OCI-LY7 (cell line): Measurements from ENCODE around the gene DNAH14. TPM values are rescaled to one million over a fixed set of nuclear protein-coding genes. Genes with fewer than 3 reads are reported as not detected.
"Not testable (repeated sequence)": the region's sequence is repeated elsewhere in the genome, so short reads cannot be mapped to it uniquely, and the experiment has no call there.

Experiments used
- BruUV-seq: library from RNA; stranded (reverse); fragments of 400-500 nt; replicated peaks from 2 replicates; lab custom pipeline; 2021; lab: Mats Ljungman, UMichigan
- CTCF ChIA-PET: fragments of 300-600 bp; sonication (Branson Sonifier 250); formaldehyde crosslinking; loops from one replicate; lab custom pipeline; 2022; ENCODE audit warnings: antibody characterized with exemption; ENCODE audit not compliant: unreplicated experiment; lab: Charles Lee
- POLR2A ChIA-PET: fragments of 300-600 bp; sonication (Branson Sonifier 250); formaldehyde crosslinking; loops from one replicate; lab custom pipeline; 2022; ENCODE audit warnings: antibody characterized with exemption; lab: Charles Lee
- DNase-seq: peaks from one replicate; pipeline ENCODE4 v3.0.0-alpha.2; 2015; ENCODE audit warnings: low spot score
- H2AFZ ChIP-seq: fragments of 200-600 bp; sonication (generic), shearing (Covaris generic); 2 replicates; pipeline ENCODE4 v1.6.1; 2014; ENCODE audit warnings: mild to moderate bottlenecking, antibody characterized with exemption, low read length, moderate library complexity
- H3K27ac ChIP-seq: fragments of 200-600 bp; sonication (generic); 2 replicates; pipeline ENCODE4 v1.5.1; 2014; ENCODE audit warnings: mixed run types, low read depth, mild to moderate bottlenecking, moderate library complexity, low read length, inconsistent platforms; ENCODE audit not compliant: poor library complexity, severe bottlenecking
- H3K36me3 ChIP-seq: fragments of 200-600 bp; sonication (generic); 2 replicates; pipeline ENCODE4 v1.6.1; 2014; ENCODE audit warnings: mild to moderate bottlenecking, antibody characterized with exemption, low read length, moderate library complexity, mixed read lengths; ENCODE audit not compliant: insufficient read depth
- H3K4me1 ChIP-seq: fragments of 200-600 bp; sonication (generic); 2 replicates; pipeline ENCODE4 v1.5.1; 2014; ENCODE audit warnings: mild to moderate bottlenecking, low read length; ENCODE audit not compliant: insufficient read depth, poor library complexity, severe bottlenecking
- H3K4me2 ChIP-seq: fragments of 200-600 bp; sonication (generic); 2 replicates; pipeline ENCODE4 v1.6.1; 2014; ENCODE audit warnings: mild to moderate bottlenecking, low read length
- H3K4me3 ChIP-seq: fragments of 200-600 bp; sonication (generic); 2 replicates; pipeline ENCODE4 v1.5.1; 2014; ENCODE audit warnings: mild to moderate bottlenecking, low read depth, low read length; ENCODE audit not compliant: poor library complexity, severe bottlenecking
- H3K79me2 ChIP-seq: fragments of 200-600 bp; sonication (generic); 2 replicates; pipeline ENCODE4 v1.6.1; 2016; ENCODE audit warnings: low read depth, mild to moderate bottlenecking, low read length, moderate library complexity, mixed read lengths; ENCODE audit not compliant: insufficient read depth
- H3K9me2 ChIP-seq: fragments of 200-600 bp; sonication (generic); 2 replicates; pipeline ENCODE4 v1.6.1; 2016; ENCODE audit warnings: mild to moderate bottlenecking, low read length, mixed read lengths; ENCODE audit not compliant: insufficient read depth
- H3K9me3 ChIP-seq: fragments of 200-600 bp; sonication (generic); 2 replicates; pipeline ENCODE4 v1.6.1; 2014; ENCODE audit warnings: mild to moderate bottlenecking, mixed run types, low read length, mixed read lengths
- H4K20me1 ChIP-seq: fragments of 200-600 bp; sonication (generic); 2 replicates; pipeline ENCODE4 v1.6.1; 2014; ENCODE audit warnings: mild to moderate bottlenecking, antibody characterized with exemption, low read length, moderate library complexity, mixed read lengths; ENCODE audit not compliant: insufficient read depth
- CTCF ChIP-seq: fragments of 200-600 bp; sonication (generic); conservative IDR thresholded peaks from 2 replicates; pipeline ENCODE4 v1.5.1; 2014; ENCODE audit warnings: mild to moderate bottlenecking, antibody characterized with exemption, low read length, moderate library complexity, mixed read lengths
- EZH2phosphoT487 ChIP-seq: fragments of 200-600 bp; sonication (generic); IDR thresholded peaks from 2 replicates; pipeline ENCODE4 v1.6.1; 2018; ENCODE audit warnings: low read depth, borderline replicate concordance, mild to moderate bottlenecking, mixed run types, antibody characterized with exemption, low read length, moderate library complexity, mixed read lengths
- intact Hi-C: fragments of 100-400 bp; cut with micrococcal nuclease; formaldehyde crosslinking; loops from one replicate; pipeline ENCODE4 v1.10.0; 2022; ENCODE audit not compliant: unreplicated experiment
- total RNA-seq, 2 experiments: library from RNA; depleted of rRNA in 1 of 2; stranded (reverse); fragments of >200 nt in 1 of 2; shearing (Covaris generic) in 1 of 2; gene quantifications; 2 replicates each; pipeline ENCODE4 v1.2.3, GENCODE V29; 2014 to 2022

Gene DNAH14
- total RNA-seq, 2 experiments from 2014 or later = not detected

DNA sequence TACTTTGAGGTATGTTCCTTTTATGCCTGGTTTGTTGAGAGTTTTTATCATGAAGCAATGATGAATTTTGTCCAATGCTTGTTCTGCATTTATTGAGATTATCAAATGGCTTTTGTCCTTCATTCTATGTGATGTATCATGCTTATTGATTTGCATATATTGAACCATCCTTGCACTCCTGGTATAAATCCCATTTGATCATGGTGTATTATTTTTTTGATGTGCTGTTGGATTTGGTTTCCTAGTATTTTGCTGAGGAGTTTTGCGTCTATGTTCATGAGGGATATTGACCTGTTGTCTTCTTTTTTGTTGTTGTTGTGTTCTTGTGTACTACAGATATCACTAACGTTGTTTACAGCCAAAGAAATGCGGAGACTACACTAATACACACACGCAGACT, 4.1 kb downstream of the DNAH14 start:
- Histone ChIP-seq H3K4me1 (no peaks in the 10 kb centered on the region), H3K36me3 (no peaks in the 10 kb centered on the region), H4K20me1 (no peaks in the 10 kb centered on the region), H3K9me2 (no peaks in the 10 kb centered on the region), H3K4me2 (no peak overlapping the region), H3K9me3 (peaks cover 26% of the 10 kb centered on the region; the same call in 1 of the 2 replicates), H3K79me2 (no peaks in the 10 kb centered on the region), H3K27ac (no peak overlapping the region), H2AFZ (no peak overlapping the region), H3K4me3 (no peak overlapping the region)
- CTCF ChIA-PET = no interaction called here
- no TSS peak for BruUV-seq
- TF ChIP-seq EZH2phosphoT487 = no peak
- no peak for DNase-seq
- POLR2A ChIA-PET = no interaction called here
- intact Hi-C loops = no loop called here

DNA sequence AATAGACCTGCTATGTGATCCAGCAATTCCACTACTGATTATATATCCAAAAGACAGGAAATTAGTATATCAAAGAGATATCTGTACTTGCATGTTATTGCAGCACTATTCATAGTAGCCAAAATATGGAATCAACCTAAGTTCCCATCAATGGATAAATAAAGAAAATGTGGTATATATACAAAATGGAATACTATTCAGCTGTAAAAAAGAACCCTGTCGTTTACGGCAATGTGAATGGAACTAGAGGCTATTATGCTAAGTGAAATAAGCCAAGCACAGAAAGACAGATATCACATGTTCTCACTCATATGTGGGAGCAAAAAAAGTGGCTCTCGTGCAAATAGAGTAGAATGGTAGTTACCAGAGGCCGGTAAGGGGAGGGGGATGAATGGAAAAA, 9.2 kb downstream of the DNAH14 start:
- CTCF ChIA-PET = no interaction called here

DNA sequence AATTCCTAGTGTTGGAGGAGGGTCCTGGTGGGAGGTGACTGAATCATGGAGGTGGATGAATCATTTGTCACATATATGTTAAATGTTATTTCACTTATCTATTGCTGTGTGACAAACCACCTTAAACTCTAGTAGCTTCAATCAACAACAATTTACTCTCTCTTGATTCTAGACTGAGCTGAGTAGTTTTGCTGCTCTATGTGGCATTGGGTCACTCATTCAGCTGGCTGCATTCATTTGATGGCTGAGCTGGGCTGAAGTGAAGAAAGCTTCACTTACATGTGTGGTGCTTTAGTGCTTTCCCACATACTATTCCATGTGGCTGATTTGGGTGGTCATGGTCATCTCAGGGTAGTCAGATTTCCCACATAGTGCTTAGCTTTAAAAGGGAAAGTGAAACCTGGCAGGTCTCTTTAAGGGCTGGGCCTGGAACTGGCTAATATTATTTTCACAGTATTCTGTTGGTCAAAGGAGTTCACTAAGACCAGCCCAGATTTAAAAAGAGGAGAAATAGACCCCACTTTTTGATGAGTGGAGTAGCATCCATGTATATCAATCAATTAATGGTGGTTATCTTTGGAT, 10.5 kb downstream of the DNAH14 start:
- CTCF ChIA-PET = no interaction called here
- no peaks in the 10 kb centered on the region for H4K20me1 ChIP-seq
- TF ChIP-seq EZH2phosphoT487 = no peak
- no peak for TF ChIP-seq CTCF

More for the DNA sequence above, 9.2 kb downstream of the DNAH14 start:
- no peak overlapping the region for H3K27ac ChIP-seq
- no peak overlapping the region for H3K4me2 ChIP-seq
- BruUV-seq = no TSS peak
- H4K20me1 ChIP-seq = no peaks in the 10 kb centered on the region
- peaks cover 8% of the 10 kb centered on the region; the same call in 1 of the 2 replicates for H3K9me3 ChIP-seq
- POLR2A ChIA-PET = no interaction called here
- no peaks in the 10 kb centered on the region for H3K79me2 ChIP-seq
- H3K36me3 ChIP-seq = no peaks in the 10 kb centered on the region
- no peaks in the 10 kb centered on the region for H3K9me2 ChIP-seq
- intact Hi-C loops = no loop called here
- no peaks in the 10 kb centered on the region for H3K4me1 ChIP-seq
- no peak for TF ChIP-seq EZH2phosphoT487
- no peak for TF ChIP-seq CTCF
- no peak for DNase-seq
- no peak overlapping the region for H2AFZ ChIP-seq
- no peak overlapping the region for H3K4me3 ChIP-seq

GRCh38 chr1:224940735-224941134, 11.3 kb downstream of the DNAH14 start:
- intact Hi-C loops, H3K36me3 ChIP-seq, H3K79me2 ChIP-seq, H2AFZ ChIP-seq, H3K9me3 ChIP-seq, H3K4me1 ChIP-seq, H3K4me3 ChIP-seq, DNase-seq, H3K9me2 ChIP-seq, CTCF ChIA-PET, POLR2A ChIA-PET, H4K20me1 ChIP-seq, BruUV-seq, H3K27ac ChIP-seq, H3K4me2 ChIP-seq: not testable (repeated sequence)

More for the DNA sequence above, 10.5 kb downstream of the DNAH14 start:
- POLR2A ChIA-PET = no interaction called here
- DNase-seq = no peak
- Histone ChIP-seq H3K9me2 (no peaks in the 10 kb centered on the region), H3K4me1 (no peaks in the 10 kb centered on the region), H3K36me3 (no peaks in the 10 kb centered on the region), H3K4me3 (no peak overlapping the region), H2AFZ (no peak overlapping the region), H3K27ac (no peak overlapping the region), H3K79me2 (no peaks in the 10 kb centered on the region), H3K4me2 (no peak overlapping the region), H3K9me3 (no peaks in the 10 kb centered on the region)
- BruUV-seq = no TSS peak
- intact Hi-C loops = no loop called here

DNA sequence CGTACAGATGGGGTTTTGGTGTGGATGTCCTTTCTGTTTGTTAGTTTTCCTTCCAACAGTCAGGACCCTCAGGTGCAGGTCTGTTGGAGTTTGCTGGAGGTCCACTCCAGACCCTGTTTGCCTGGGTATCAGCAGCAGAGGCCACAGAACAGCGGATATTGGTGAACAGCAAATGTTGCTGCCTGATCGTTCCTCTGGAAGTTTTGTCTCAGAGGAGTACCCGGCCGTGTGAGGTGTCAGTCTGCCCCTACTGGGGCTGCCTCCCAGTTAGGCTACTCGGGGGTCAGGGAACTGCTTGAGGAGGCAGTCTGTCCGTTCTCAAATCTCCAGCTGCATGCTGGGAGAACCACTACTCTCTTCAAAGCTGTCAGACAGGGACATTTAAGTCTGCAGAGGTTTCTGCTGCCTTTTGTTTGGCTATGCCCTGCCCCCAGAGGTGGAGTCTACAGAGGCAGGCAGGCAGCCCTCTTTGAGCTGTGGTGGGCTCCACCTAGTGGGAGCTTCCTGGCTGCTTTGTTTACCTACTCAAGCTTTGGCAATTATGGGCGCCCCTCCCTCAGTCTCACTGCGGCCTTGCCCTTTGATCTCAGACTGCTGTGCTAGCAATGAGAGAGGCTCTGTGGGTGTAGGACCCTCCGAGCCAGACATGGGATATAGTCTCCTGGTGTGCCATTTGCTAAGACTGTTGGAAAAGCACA, 16.3 kb downstream of the DNAH14 start:
- DNase-seq = peak; percentile 3
- H3K4me1 ChIP-seq, H4K20me1 ChIP-seq, CTCF ChIA-PET, POLR2A ChIA-PET, BruUV-seq, intact Hi-C loops, H3K9me2 ChIP-seq, H3K4me3 ChIP-seq, H3K4me2 ChIP-seq, H2AFZ ChIP-seq, H3K9me3 ChIP-seq, H3K27ac ChIP-seq, H3K79me2 ChIP-seq, H3K36me3 ChIP-seq: not testable (repeated sequence)
